Tibial nerve (tissue), 4 donors: ENCODE measurements around the gene SIM2. TPM values are rescaled to one million over a fixed set of nuclear protein-coding genes. Genes with fewer than 3 reads are reported as not detected.

ENCODE experiments used
- DNase-seq, 2 donors: peaks; one replicate each; pipeline ENCODE4 v3.0.0-alpha.2; 2019; ENCODE audit warnings: low spot score in 2 of 2
- H3K27ac ChIP-seq, 4 donors: fragments of 200-600 bp; sonication (generic) in 3 of 4; one replicate each; pipeline ENCODE4 v1.5.1; 2017 to 2019; ENCODE audit warnings: mild to moderate bottlenecking in 1 of 4
- H3K27me3 ChIP-seq, 2 donors: fragments of 200-600 bp; sonication (generic) in 1 of 2; one replicate each; pipeline versions ENCODE4 v1.5.1 to v1.6.0; 2017 to 2019
- H3K36me3 ChIP-seq, 3 donors: fragments of 200-600 bp; sonication (generic); one replicate each; pipeline ENCODE4 v1.5.1; 2018 to 2019
- H3K4me1 ChIP-seq, 4 donors: fragments of 200-600 bp; sonication (generic) in 3 of 4; one replicate each; pipeline ENCODE4 v1.5.1; 2017 to 2019
- H3K4me3 ChIP-seq, 4 donors: fragments of 200-600 bp; sonication (generic) in 3 of 4; one replicate each; pipeline ENCODE4 v1.5.1; 2017 to 2019; ENCODE audit warnings: mild to moderate bottlenecking in 1 of 4, moderate library complexity in 1 of 4
- H3K9me3 ChIP-seq, 4 donors: fragments of 200-600 bp; sonication (generic) in 3 of 4; one replicate each; pipeline ENCODE4 v1.5.1; 2017 to 2019
- EP300 ChIP-seq, 2 donors: sonication (generic); formaldehyde crosslinking; IDR thresholded peaks; one replicate each; pipeline ENCODE4 v1.6.1; 2017; ENCODE audit warnings: antibody characterized with exemption in 2 of 2, mild to moderate bottlenecking in 1 of 2
- POLR2A ChIP-seq, 2 donors: fragments of 450-650 bp; IDR thresholded peaks; one replicate each; pipeline ENCODE4 v1.6.1; 2017; ENCODE audit warnings: antibody characterized with exemption in 2 of 2, mild to moderate bottlenecking in 2 of 2, moderate library complexity in 2 of 2
- WGBS, 2 donors: methylation state at CpG; one replicate each; pipeline ENCODE4 v1.1.5; 2018; 5-methylcytosine and 5-hydroxymethylcytosine counted together
- total RNA-seq, 4 donors: library from RNA; depleted of rRNA; stranded (reverse); fragments of >200 nt; gene quantifications; one replicate each; pipeline ENCODE4 v1.1.0, GENCODE V29; 2016
- TF ChIP-seq, protein P1 (sequence below), 5 experiments: fragments of 200-600 bp in 3 of 5; fragments of 450-650 bp in 2 of 5; sonication (generic) in 3 of 5; IDR thresholded peaks; one replicate each; pipeline ENCODE4 v1.5.1; 2016 to 2019; ENCODE audit warnings: antibody characterized with exemption in 5 of 5, mild to moderate bottlenecking in 3 of 5, moderate library complexity in 2 of 5

The SIM2 gene
- total RNA-seq, 4 donors from 2014 or later: not detected

DNA sequence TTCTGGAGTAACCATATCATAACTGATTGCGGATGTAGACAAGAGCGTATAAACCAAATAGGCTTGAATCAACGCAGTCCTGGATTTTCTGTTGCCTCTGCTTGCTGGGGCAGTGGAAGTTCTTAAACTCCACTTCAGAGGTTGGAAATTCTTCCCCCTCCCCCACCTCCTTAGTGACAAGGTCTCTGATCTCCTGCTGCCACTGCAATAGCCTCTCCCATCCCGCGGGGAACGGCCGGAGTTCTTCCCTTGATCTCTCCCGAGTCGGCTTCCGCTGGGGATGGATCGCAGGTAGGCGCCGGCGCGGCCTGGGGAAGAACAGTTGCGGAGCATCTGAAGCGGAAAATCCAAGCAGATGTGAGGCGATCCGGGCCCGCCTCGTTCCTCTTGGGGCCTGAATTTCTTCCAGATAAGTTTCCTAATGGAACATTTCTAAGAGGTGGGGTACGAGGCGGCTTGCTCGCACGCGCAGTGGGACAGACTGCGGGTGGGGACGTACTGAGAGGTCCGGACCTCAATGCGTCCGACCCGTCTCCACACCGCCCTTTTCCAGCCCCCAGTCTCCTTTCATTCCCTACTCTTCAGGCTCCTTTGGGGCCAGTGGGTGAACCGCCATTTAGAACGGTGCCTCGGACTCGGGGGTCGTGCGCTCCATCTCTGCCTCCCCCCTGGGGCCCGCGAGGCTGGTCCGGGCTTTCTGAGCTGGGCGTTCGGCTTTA lies 3.1 kb upstream of the SIM2 start:
- no peaks in the 10 kb centered on the region for H3K9me3 ChIP-seq
- TF ChIP-seq EP300 (IDR thresholded peaks at IDR 0.05): no peak
- TF ChIP-seq POLR2A (IDR thresholded peaks at IDR 0.05): no peak
- TF ChIP-seq, protein P1, sequence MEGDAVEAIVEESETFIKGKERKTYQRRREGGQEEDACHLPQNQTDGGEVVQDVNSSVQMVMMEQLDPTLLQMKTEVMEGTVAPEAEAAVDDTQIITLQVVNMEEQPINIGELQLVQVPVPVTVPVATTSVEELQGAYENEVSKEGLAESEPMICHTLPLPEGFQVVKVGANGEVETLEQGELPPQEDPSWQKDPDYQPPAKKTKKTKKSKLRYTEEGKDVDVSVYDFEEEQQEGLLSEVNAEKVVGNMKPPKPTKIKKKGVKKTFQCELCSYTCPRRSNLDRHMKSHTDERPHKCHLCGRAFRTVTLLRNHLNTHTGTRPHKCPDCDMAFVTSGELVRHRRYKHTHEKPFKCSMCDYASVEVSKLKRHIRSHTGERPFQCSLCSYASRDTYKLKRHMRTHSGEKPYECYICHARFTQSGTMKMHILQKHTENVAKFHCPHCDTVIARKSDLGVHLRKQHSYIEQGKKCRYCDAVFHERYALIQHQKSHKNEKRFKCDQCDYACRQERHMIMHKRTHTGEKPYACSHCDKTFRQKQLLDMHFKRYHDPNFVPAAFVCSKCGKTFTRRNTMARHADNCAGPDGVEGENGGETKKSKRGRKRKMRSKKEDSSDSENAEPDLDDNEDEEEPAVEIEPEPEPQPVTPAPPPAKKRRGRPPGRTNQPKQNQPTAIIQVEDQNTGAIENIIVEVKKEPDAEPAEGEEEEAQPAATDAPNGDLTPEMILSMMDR (IDR thresholded peaks at IDR 0.05): no peak
- H3K27me3 ChIP-seq: peaks cover 3 to 100% of the 10 kb centered on the region in 2 donors
- H3K4me3 ChIP-seq: no peak overlapping the region
- H3K27ac ChIP-seq: no peak overlapping the region
- H3K4me1 ChIP-seq: peaks cover 0 to 76% (median 31%) of the 10 kb centered on the region in 4 donors
- 5 to 7% methylated on average over 43 of the region's 44 CpGs for WGBS, 2 donors
- no peaks in the 10 kb centered on the region for H3K36me3 ChIP-seq
- DNase-seq: no peak

DNA sequence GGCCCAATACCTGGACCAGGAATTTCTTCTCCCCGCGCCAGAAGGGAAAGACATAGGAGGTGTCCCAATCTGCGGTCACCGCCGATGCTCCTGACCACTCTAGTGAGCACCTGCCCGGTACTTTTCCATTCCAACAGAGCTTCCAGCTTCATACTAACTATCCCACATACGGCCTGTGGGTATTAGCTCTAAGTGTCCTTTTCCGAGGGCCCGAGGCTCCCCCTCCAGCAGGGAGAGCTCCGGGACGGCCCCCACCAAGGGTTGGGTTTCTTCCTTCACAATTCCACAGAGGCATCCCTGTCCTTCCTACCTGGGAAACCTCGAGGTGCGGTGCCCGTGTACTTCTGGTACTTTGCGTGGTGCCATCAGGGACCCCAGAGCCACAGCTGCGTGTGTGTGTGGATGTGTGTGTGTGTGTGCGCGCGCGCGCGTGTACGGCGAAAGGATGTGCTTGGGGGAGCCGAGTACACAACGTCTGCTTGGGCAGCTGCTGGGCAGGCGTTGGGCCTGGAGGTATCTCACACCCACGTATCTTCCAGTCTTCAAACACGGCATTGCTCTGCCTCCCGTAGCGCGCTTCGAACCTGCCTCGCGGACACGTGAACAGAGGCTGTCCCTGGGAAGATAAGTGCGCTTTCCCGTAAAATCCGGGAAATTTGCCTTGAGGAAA lies 2.4 kb upstream of the SIM2 start:
- 7 to 11% methylated on average over 16 to 37 of the region's 39 CpGs for WGBS, 2 donors
- no peaks in the 10 kb centered on the region for H3K36me3 ChIP-seq
- no peak overlapping the region for H3K4me3 ChIP-seq
- no peak overlapping the region for H3K27ac ChIP-seq
- peaks cover 0 to 83% (median 35%) of the 10 kb centered on the region in 4 donors for H3K4me1 ChIP-seq
- peaks cover 3 to 100% of the 10 kb centered on the region in 2 donors for H3K27me3 ChIP-seq
- DNase-seq: no peak
- TF ChIP-seq POLR2A (IDR thresholded peaks at IDR 0.05) (no peak), EP300 (IDR thresholded peaks at IDR 0.05) (no peak)
- no peaks in the 10 kb centered on the region for H3K9me3 ChIP-seq

DNA sequence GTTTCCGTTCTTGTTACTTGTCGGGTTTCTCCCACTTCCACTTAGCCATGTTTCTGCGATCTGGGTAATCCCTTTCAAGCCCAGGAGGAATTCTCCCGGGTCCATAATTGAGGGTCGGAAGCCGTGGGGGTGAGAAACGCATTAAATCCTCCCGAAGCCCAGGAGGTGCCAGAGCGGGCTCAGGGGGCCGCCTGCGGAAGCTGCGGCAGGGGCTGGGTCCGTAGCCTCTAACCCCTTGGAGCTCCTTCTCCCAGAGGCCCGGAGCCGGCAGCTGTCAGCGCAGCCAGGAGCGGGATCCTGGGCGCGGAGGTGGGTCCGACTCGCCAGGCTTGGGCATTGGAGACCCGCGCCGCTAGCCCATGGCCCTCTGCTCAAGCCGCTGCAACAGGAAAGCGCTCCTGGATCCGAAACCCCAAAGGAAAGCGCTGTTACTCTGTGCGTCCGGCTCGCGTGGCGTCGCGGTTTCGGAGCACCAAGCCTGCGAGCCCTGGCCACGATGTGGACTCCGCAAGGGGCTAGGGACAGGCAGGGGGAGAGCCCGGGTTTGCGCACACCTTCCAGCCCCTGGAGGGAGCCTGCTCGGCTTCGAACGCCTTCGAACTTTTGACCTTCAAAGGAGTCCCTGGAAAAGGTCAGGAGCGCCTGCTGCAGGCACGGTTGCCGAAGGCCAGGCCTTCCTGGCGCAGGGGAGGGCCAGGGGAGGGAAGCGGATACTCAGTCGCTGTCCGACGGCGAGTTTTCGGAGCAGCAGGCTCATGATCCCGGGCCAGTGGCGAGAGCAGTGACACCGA lies 1.7 kb upstream of the SIM2 start:
- H3K27me3 ChIP-seq: peaks cover 3 to 100% of the 10 kb centered on the region in 2 donors
- no peak overlapping the region for H3K27ac ChIP-seq
- TF ChIP-seq EP300 (IDR thresholded peaks at IDR 0.05): no peak
- no peak for TF ChIP-seq POLR2A (IDR thresholded peaks at IDR 0.05)
- TF ChIP-seq, protein P1 (IDR thresholded peaks at IDR 0.05): no peak

DNA sequence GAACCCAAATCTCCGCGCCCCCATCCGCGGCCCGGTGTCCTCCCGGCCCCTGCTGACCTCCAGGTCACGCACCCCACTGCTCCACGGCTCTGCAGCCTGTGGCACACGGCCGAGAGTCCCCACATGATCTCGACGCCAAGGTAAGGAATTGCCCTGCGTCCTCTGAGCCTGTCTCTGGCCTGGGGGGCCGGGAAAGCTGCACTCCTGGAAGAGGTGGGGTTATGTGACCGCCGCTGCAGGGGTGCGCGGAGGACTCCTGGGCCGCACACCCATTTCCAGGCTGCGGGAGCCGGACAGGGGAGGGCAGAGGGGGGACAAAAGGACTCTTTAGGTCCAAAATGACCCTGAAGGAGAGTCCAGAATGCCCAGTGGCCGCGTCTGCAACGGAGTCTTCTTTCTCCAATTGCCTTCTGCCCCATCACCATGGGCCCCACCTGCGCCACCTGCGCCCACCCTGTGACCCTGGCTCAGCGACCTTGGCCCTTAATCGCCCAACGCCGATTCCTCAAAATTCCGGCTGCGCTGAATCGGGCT lies 997 bp upstream of the SIM2 start:
- H3K4me3 ChIP-seq: peak overlapping the region in 2 of 4 donors; percentile 30 to 51
- 4 to 10% methylated on average over 26 of the region's 33 CpGs for WGBS, 2 donors

More for the DNA sequence above, 1.7 kb upstream of the SIM2 start:
- no peaks in the 10 kb centered on the region for H3K36me3 ChIP-seq
- no peaks in the 10 kb centered on the region for H3K9me3 ChIP-seq
- peaks cover 0 to 85% (median 35%) of the 10 kb centered on the region in 4 donors for H3K4me1 ChIP-seq
- WGBS, 2 donors: 1 to 2% methylated on average over 44 to 55 of the region's 58 CpGs
- no peak for DNase-seq
- no peak overlapping the region for H3K4me3 ChIP-seq

More for the DNA sequence above, 997 bp upstream of the SIM2 start:
- Histone ChIP-seq H3K4me1 (peaks cover 0 to 78% (median 35%) of the 10 kb centered on the region in 4 donors), H3K27ac (no peak overlapping the region), H3K36me3 (no peaks in the 10 kb centered on the region), H3K9me3 (no peaks in the 10 kb centered on the region), H3K27me3 (peaks cover 3 to 100% of the 10 kb centered on the region in 2 donors)
- DNase-seq: no peak
- TF ChIP-seq, protein P1 (IDR thresholded peaks at IDR 0.05): no peak
- no peak for TF ChIP-seq POLR2A (IDR thresholded peaks at IDR 0.05)
